Measurements from ENCODE around the gene IQSEC1. TPM values are rescaled to one million over a fixed set of nuclear protein-coding genes. Genes with fewer than 3 reads are reported as not detected.

IQSEC1 gene
- total RNA-seq, 1 experiment from 2014 or later = 28.1 TPM

- H3K9ac ChIP-seq (ENCODE audit: low read length) = no peak overlapping the region
- H3K27me3 ChIP-seq (ENCODE audit: insufficient read depth, low read length) = 0 out of 2 replicates have a peak, but pooled peaks cover 3% of the 10 kb centered on the region
- DNase-seq (ENCODE audit: low read depth, low spot score) = no peak
- no peak overlapping the region for H3K4me2 ChIP-seq (ENCODE audit: low read length)
- BruUV-seq (replicated peaks) = no TSS peak
- ChIA-PET CTCF (no interaction called here), RAD21 (ENCODE audit: low non-redundant PET in 1 of 2, low total read pairs in 2 of 2, uncharacterized antibody in 2 of 2, unreplicated experiment in 2 of 2) (no interaction called here), POLR2A (no interaction called here)
- ATAC-seq = no peak
- TF ChIP-seq SP1 (IDR thresholded peaks at IDR 0.05; ENCODE audit: low read depth) (no peak), TCF7L2 (IDR thresholded peaks at IDR 0.05; ENCODE audit: borderline replicate concordance, extremely low read depth, insufficient read depth, insufficient read length) (no peak), ZFX (IDR thresholded peaks at IDR 0.05) (no peak), EZH2 (IDR thresholded peaks at IDR 0.05) (no peak), RAD21 (IDR thresholded peaks at IDR 0.05; ENCODE audit: low read depth) (no peak), EZH2phosphoT487 (IDR thresholded peaks at IDR 0.05; ENCODE audit: borderline replicate concordance) (no peak), SIN3A (IDR thresholded peaks at IDR 0.05; ENCODE audit: low read depth) (no peak), POLR2AphosphoS5 (IDR thresholded peaks at IDR 0.05; ENCODE audit: low read depth, low read length) (no peak)
- H3K9me2 ChIP-seq (ENCODE audit: insufficient read depth) = no peaks in the 10 kb centered on the region
- H3K79me2 ChIP-seq (ENCODE audit: insufficient read depth, low read length) = no peaks in the 10 kb centered on the region
- H2AFZ ChIP-seq (ENCODE audit: low read depth, low read length, poor library complexity, severe bottlenecking) = no peak overlapping the region
- intact Hi-C loops (cut with micrococcal nuclease) = no loop called here
- H3K4me3 ChIP-seq (replicated peaks in 1 of 2; ENCODE audit: low read depth in 1 of 2, low read length in 2 of 2) = no peak overlapping the region
- H3K4me1 ChIP-seq (ENCODE audit: control insufficient read depth in 1 of 2, insufficient read depth in 2 of 2, low read length in 2 of 2) = peaks cover 11 to 12% of the 10 kb centered on the region in 2 experiments; a peak in 3 of 4 replicates
- H3K27ac ChIP-seq (ENCODE audit: low read depth, low read length) = no peak overlapping the region
- H4K20me1 ChIP-seq (ENCODE audit: insufficient read depth) = no peaks in the 10 kb centered on the region
- H3K9me3 ChIP-seq (ENCODE audit: control insufficient read depth in 1 of 2, insufficient read depth in 1 of 2, low read depth in 1 of 2, low read length in 2 of 2) = no peaks in the 10 kb centered on the region
- H3K36me3 ChIP-seq (ENCODE audit: control insufficient read depth in 1 of 2, insufficient read depth in 2 of 2, low read length in 2 of 2) = no peaks in the 10 kb centered on the region
These were observed 38.8 kb upstream of the IQSEC1 start for GRCh38 chr3:13111873-13112520.

- Histone ChIP-seq H3K27ac (ENCODE audit: low read depth, low read length) (no peak overlapping the region), H3K4me3 (replicated peaks in 1 of 2; ENCODE audit: low read depth in 1 of 2, low read length in 2 of 2) (no peak overlapping the region), H3K9ac (ENCODE audit: low read length) (no peak overlapping the region), H3K36me3 (ENCODE audit: control insufficient read depth in 1 of 2, insufficient read depth in 2 of 2, low read length in 2 of 2) (no peaks in the 10 kb centered on the region), H3K79me2 (ENCODE audit: insufficient read depth, low read length) (no peaks in the 10 kb centered on the region), H3K9me3 (ENCODE audit: control insufficient read depth in 1 of 2, insufficient read depth in 1 of 2, low read depth in 1 of 2, low read length in 2 of 2) (no peaks in the 10 kb centered on the region), H4K20me1 (ENCODE audit: insufficient read depth) (no peaks in the 10 kb centered on the region), H3K4me2 (ENCODE audit: low read length) (no peak overlapping the region), H2AFZ (ENCODE audit: low read depth, low read length, poor library complexity, severe bottlenecking) (no peak overlapping the region), H3K4me1 (ENCODE audit: control insufficient read depth in 1 of 2, insufficient read depth in 2 of 2, low read length in 2 of 2) (peaks cover 11 to 12% of the 10 kb centered on the region in 2 experiments; a peak in 3 of 4 replicates), H3K27me3 (ENCODE audit: insufficient read depth, low read length) (0 out of 2 replicates have a peak, but pooled peaks cover 3% of the 10 kb centered on the region), H3K9me2 (ENCODE audit: insufficient read depth) (no peaks in the 10 kb centered on the region)
- DNase-seq (ENCODE audit: low read depth, low spot score) (no peak), ATAC-seq (no peak)
- intact Hi-C loops (cut with micrococcal nuclease) = no loop called here
- no TSS peak for BruUV-seq (replicated peaks)
- CTCF ChIA-PET = interaction anchor here (1.0 kb wide), 1 partner anchor 537 kb away, joined by 5 read pairs; no protein-coding TSS in a partner anchor
- no peak for TF ChIP-seq EZH2 (IDR thresholded peaks at IDR 0.05)
- no peak for TF ChIP-seq ZBTB33 (IDR thresholded peaks at IDR 0.05; ENCODE audit: extremely low read depth, insufficient replicate concordance, low read length)
- no peak for TF ChIP-seq POLR2A (IDR thresholded peaks at IDR 0.05; ENCODE audit: borderline replicate concordance, extremely low read depth, insufficient read depth, insufficient read length)
- TF ChIP-seq JUND (IDR thresholded peaks at IDR 0.05) = no peak
- no peak for TF ChIP-seq EZH2phosphoT487 (IDR thresholded peaks at IDR 0.05; ENCODE audit: borderline replicate concordance)
- no peak for TF ChIP-seq SRF (IDR thresholded peaks at IDR 0.05; ENCODE audit: low read depth)
- TF ChIP-seq CEBPB (IDR thresholded peaks at IDR 0.05; ENCODE audit: low read depth) = no peak
- TF ChIP-seq SP1 (IDR thresholded peaks at IDR 0.05; ENCODE audit: low read depth) = no peak; the same call in 1 of the 2 replicates
- TF ChIP-seq EGR1 (IDR thresholded peaks at IDR 0.05; ENCODE audit: low read depth) = no peak
- RAD21 ChIA-PET (ENCODE audit: low non-redundant PET in 1 of 2, low total read pairs in 2 of 2, uncharacterized antibody in 2 of 2, unreplicated experiment in 2 of 2) = no interaction called here
- POLR2A ChIA-PET = no interaction called here
These were observed 38.1 kb upstream of the IQSEC1 start for GRCh38 chr3:13111173-13111872.
